ENCODE data around the gene UTY.

DNA sequence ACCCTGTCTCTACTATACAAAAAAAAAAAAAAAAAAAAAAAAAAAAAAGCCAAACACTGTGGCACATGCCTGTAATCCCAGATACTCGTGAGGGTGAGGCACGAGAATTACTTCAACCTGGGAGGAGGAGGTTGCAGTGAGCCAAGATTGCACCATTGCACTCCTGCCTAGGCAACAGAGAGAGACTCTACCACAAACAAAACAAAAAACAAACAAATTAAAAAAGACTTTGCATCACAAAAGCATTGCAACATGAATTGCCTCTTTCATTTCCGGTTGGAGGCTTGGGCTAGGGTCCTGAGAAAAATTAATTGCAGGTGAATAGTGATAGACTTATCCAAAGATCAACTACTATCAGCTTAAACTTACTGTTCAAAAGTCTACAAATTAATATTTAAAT is 180.4 kb downstream of the UTY start:
- no peak for TF ChIP-seq CTCF (IDR thresholded peaks at IDR 0.05; ENCODE audit: low read length)
- no peak for TF ChIP-seq EZH2 (optimal IDR thresholded peaks at IDR 0.05; ENCODE audit: low read depth, low read length)
- TF ChIP-seq EZH2phosphoT487 (IDR thresholded peaks at IDR 0.05; ENCODE audit: low read length): no peak

Data from MM.1S (cell line).